Ectodermal cell (in vitro differentiated cells): ENCODE measurements around the gene CHST11.

Experiments
- H3K27ac ChIP-seq: 2 replicates; pipeline ENCODE4 v1.7.0; 2013; ENCODE audit warnings: mild to moderate bottlenecking, low read depth, low read length; ENCODE audit not compliant: insufficient read depth, poor library complexity, severe bottlenecking
- H3K27me3 ChIP-seq: 2 replicates; pipeline ENCODE4 v1.7.0; 2013; ENCODE audit warnings: mild to moderate bottlenecking, low read length; ENCODE audit not compliant: insufficient read depth, control insufficient read depth, poor library complexity, severe bottlenecking
- H3K36me3 ChIP-seq: one replicate; pipeline ENCODE4 v1.7.0; 2013; ENCODE audit warnings: low read length; ENCODE audit not compliant: control insufficient read depth, insufficient read depth
- H3K4me1 ChIP-seq: one replicate; pipeline ENCODE4 v1.7.0; 2013; ENCODE audit warnings: low read length; ENCODE audit not compliant: control insufficient read depth, insufficient read depth
- H3K4me3 ChIP-seq: 2 replicates; pipeline ENCODE4 v1.7.0; 2013; ENCODE audit warnings: low read depth, low read length, control low read depth; ENCODE audit not compliant: insufficient read depth
- H3K9me3 ChIP-seq: 2 replicates; pipeline ENCODE4 v1.7.0; 2013; ENCODE audit warnings: mild to moderate bottlenecking, low read length, moderate library complexity; ENCODE audit not compliant: control insufficient read depth
- WGBS, 2 experiments: methylation state at CpG; one replicate each; pipeline ENCODE4 v1.1.7; 2013; ENCODE audit warnings: missing lambda C conversion rate in 2 of 2; 5-methylcytosine and 5-hydroxymethylcytosine counted together

CHST11 gene

DNA sequence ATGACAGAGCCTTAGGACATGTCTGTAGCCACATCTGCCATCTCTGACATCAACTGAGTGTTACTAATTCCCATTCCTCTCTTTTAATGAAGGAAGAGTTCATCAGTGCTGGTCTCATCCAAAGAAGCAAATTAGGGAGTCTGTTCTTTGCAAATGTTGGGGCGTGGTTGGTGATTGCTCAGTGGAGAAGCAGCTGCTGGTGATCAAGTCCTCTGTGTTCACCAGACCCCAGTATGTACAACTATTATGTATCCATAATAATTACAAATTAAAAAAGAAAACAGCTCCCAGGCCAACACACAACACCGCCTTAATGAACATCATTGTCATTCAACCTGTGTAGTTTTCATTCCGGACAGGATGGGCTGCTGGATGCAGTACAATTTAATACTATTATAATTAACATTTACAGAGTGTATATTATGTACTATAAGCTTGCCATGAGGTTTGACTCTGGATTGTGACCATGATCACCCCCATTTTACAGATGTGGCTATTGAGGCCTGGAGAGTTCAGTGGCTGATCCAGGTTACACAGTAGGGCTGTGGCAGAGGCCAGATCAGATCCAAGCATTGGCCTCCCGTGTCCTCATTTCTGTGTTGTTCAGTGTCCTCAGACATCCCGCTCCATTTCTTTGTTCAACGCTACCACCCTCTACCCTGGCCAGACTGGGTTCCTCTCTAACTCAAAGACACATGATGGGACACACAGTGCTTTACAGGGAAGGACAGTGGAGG is 179.0 kb downstream of the CHST11 start:
- H3K27me3 ChIP-seq, result no peaks in the 10 kb centered on the region
- no peaks in the 10 kb centered on the region for H3K36me3 ChIP-seq
- WGBS, 2 experiments, result 93 to 97% methylated on average over 5 of the region's 6 CpGs

DNA sequence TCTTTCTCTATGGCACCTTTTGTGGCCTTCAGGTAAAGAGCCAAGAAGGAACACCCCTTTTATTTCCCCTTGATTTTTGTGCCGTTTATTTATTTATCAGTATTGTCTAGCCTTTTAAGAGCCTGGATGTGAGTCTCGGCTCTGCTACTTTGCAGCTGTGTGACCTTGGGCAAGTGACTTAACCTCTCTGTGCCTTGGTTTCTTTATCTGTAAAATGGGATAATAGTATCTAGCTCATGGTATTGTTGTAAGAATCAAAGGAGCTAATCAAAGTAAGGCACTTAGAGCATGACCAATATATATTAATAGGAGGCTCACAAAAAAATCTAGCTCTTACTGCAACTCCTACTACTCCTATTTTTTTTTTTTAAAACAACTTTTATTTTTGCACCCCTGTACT is 179.7 kb downstream of the CHST11 start:
- Histone ChIP-seq H3K27me3 (no peaks in the 10 kb centered on the region), H3K27ac (no peak overlapping the region), H3K9me3 (no peaks in the 10 kb centered on the region), H3K4me3 (no peak overlapping the region), H3K4me1 (peaks cover 7% of the 10 kb centered on the region), H3K36me3 (no peaks in the 10 kb centered on the region)
- WGBS, 2 experiments, result 98% methylated on average over 2 of the region's 2 CpGs

More for the DNA sequence above, 179.0 kb downstream of the CHST11 start:
- Histone ChIP-seq H3K9me3 (no peaks in the 10 kb centered on the region), H3K27ac (no peak overlapping the region), H3K4me1 (peaks cover 11% of the 10 kb centered on the region), H3K4me3 (no peak overlapping the region)

DNA sequence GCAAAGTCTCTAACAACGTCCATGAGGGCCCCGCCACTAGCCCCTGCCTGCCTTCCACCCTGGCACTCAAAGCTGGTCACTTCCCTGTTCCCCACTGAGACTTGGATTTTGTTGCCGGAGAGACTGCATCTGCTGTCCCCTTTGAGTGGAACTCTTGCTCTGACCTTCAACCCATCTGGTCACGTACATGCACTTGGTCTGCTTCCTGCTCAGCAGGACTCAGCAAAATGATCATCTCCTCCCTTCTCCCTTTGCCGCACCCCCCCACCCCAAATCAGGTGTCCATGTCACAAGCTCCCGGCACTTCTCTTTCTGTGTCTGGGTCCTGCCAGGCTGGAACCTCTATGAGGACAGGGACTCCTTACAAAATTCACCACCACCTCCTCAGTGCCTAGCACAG is 180.9 kb downstream of the CHST11 start:
- Histone ChIP-seq H3K4me1 (peaks cover 2% of the 10 kb centered on the region), H3K27ac (no peak overlapping the region), H3K36me3 (no peaks in the 10 kb centered on the region), H3K9me3 (no peaks in the 10 kb centered on the region), H3K4me3 (no peak overlapping the region), H3K27me3 (no peaks in the 10 kb centered on the region)
- 90 to 91% methylated on average over 6 of the region's 6 CpGs for WGBS, 2 experiments

DNA sequence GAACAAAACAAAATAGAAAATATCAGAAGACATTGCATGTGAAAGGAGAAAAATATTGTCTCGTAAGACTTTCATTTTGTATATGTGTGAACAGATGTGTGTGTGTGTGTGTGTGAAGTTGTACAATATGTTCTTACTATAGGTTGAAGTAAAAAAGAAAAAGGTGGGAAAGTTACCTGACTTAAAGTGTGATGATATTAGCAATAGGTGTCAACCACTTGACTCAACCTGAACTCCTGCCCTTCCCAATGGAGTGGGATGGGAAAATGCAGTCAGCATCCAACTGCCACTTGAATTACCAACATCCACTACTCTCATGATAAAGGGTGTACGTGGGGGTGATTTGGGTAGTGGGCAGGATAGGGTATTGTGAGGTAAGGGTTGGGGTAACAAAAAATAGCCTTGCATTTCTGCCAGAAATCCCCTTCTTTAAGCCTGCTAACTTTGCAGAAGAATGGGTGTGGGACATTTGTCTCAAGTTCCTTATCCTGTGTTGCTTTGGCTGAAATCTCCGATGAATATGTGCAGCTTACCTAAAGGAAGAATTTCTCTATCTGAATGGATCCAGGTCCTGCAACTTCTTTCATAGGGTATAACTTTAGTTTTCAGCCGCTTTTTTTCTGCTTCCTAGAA is 181.6 kb downstream of the CHST11 start:
- H3K4me3 ChIP-seq, result no peak overlapping the region
- H3K9me3 ChIP-seq, result no peaks in the 10 kb centered on the region
- peaks cover 2% of the 10 kb centered on the region for H3K4me1 ChIP-seq
- H3K27me3 ChIP-seq, result no peaks in the 10 kb centered on the region
- WGBS, 2 experiments, result 94 to 95% methylated on average over 3 to 4 of the region's 4 CpGs
- no peaks in the 10 kb centered on the region for H3K36me3 ChIP-seq
- H3K27ac ChIP-seq, result no peak overlapping the region

DNA sequence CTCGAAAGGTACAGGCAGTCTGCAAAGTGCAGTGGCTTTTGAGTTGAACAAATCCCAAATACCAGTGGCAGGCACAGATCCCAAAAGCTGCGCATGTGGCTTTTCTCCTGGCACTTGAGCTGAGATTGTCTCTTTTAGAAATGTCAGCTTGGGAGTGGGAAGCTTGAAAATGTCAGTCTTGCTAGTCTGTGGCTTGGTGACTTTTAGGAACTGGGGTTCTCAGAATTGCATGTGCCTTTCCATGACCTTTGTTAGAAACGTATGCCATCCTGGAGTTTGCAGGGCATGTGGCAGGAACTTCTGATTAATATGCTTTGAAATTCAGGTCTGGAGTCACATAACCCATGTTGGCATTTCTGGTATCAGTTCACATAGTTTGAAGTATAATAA is 182.1 kb downstream of the CHST11 start:
- 92 to 94% methylated on average over 3 of the region's 3 CpGs for WGBS, 2 experiments
- Histone ChIP-seq H3K27ac (no peak overlapping the region), H3K4me1 (peaks cover 2% of the 10 kb centered on the region)

DNA sequence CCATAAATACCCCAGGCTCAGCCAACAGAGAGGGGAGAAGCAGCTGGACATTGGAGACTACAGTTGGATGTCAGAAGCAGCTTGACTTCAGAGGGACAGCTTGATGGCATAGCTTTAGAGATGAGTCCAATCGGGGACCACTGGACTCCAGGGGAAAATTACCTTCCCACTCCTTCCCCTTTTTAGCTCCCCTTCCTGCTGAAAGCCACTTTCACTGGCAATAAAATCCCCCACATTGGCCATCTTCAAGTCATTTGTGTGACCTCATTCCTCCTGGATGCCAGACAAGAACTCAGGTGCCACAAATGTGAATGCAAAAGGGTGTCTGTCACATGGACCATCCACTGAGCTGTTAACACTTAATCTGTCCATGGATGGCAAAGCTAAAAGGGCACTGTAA is 184.2 kb downstream of the CHST11 start:
- H3K27ac ChIP-seq, result no peak overlapping the region
- no peaks in the 10 kb centered on the region for H3K36me3 ChIP-seq
- no peaks in the 10 kb centered on the region for H3K27me3 ChIP-seq
- peaks cover 2% of the 10 kb centered on the region for H3K4me1 ChIP-seq
- no peaks in the 10 kb centered on the region for H3K9me3 ChIP-seq
- 96 to 97% methylated on average over 1 of the region's 1 CpG for WGBS, 2 experiments
- H3K4me3 ChIP-seq, result no peak overlapping the region

More for the DNA sequence above, 182.1 kb downstream of the CHST11 start:
- Histone ChIP-seq H3K36me3 (no peaks in the 10 kb centered on the region), H3K9me3 (no peaks in the 10 kb centered on the region), H3K4me3 (no peak overlapping the region), H3K27me3 (no peaks in the 10 kb centered on the region)

DNA sequence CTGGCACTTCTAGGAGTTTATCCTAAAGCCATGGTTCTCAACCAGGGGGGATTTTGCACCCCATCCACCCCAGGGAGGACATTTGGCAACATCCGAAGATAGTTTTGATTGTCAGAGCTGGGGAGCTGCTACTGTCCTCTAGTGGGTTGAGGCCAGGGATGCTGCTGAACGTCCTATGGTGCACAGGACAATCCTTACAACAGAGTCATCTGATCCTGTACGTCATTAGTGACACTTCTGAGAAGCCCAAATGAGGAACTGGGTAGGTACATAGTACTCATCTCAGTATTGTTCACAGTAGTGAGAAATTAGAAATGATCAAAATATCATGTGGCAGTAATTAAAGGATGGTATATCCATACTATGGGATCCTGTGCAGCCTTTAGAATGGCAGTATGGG is 185.1 kb downstream of the CHST11 start:
- Histone ChIP-seq H3K4me3 (no peak overlapping the region), H3K27me3 (no peaks in the 10 kb centered on the region), H3K4me1 (peaks cover 2% of the 10 kb centered on the region), H3K9me3 (no peaks in the 10 kb centered on the region), H3K27ac (no peak overlapping the region), H3K36me3 (no peaks in the 10 kb centered on the region)
- 79 to 81% methylated on average over 3 of the region's 3 CpGs for WGBS, 2 experiments

DNA sequence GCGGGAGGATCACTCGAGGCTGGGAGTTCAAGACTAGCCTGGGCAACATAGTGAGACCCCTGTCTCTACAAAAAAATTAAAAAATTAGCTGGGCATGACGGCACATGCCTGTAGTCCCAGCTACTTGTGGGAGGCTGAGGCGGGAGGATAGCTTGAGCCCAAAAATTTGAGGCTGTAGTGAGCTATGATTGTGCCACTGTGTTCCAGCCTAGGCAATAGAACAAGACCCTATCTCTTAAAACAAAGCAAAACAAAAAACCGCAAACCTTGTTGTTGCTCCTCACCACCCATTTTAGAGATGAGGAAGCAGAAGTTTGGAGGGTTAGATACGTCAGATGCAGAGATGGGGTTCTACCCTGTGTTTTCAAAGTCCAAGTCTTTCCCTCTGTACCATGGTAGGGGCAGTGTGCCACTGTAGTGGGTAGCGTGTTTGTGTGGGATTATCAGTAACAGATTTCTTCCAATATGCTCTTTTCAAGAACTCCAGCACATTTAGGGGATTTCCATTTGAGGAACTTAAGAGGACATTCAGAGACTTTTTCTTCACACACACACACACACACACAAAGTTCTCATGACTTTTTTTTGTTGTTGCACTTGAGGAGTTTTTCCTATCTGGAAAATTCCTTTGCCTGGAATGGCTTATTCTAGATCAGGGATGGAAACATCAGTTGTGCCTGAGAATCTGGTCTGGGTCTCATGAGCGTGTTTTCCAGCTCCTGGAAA is 186.5 kb downstream of the CHST11 start:
- H3K27ac ChIP-seq, result no peak overlapping the region
- H3K4me3 ChIP-seq, result no peak overlapping the region
- peaks cover 2% of the 10 kb centered on the region for H3K4me1 ChIP-seq
- 93 to 95% methylated on average over 7 to 8 of the region's 8 CpGs for WGBS, 2 experiments
- H3K36me3 ChIP-seq, result no peaks in the 10 kb centered on the region
- no peaks in the 10 kb centered on the region for H3K27me3 ChIP-seq
- no peaks in the 10 kb centered on the region for H3K9me3 ChIP-seq

DNA sequence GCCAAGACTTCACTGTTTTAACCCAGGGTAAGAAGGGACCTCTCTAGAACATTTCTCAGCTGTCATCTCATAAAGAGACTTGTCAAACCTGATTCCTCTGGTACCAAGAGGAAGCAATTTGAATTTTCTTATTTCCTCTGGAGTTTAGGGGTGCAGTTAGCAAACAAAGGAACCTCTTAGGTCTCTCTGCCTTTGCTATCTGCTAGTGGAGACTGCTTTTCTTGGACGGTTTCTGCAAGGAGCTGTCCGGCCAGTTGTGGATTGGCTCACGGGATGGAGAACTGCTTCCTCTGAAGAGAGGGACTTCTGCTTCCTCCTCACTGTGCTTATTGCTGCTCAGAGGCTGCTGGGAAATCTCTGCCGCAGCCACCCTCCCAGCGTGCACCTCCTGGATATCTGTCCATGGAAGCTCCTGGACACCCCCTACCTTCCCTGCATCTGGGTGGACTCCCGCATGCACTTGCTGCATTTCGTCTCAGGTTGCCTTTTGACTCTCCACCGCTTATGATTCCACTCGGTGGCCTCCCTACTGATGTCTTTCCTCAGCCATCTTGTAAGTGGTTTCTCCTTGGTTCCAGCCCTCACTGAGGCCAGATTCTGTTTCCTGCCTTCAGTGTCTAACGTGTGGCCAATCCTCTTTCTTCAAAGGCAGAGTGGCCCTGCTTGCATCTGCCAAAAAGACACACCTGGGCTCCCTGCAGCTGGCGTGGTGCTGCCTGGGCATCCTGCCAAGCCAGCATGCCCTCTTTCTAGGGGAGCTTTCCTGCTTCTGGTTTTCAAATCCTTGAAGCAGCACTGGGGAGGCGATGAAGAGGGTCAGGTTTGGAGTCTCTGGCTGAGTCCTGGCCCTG is 187.3 kb downstream of the CHST11 start:
- H3K4me3 ChIP-seq, result no peak overlapping the region
- WGBS, 2 experiments, result 91 to 93% methylated on average over 12 of the region's 12 CpGs
- H3K36me3 ChIP-seq, result no peaks in the 10 kb centered on the region
- H3K9me3 ChIP-seq, result no peaks in the 10 kb centered on the region
- H3K27me3 ChIP-seq, result no peaks in the 10 kb centered on the region
- peaks cover 2% of the 10 kb centered on the region for H3K4me1 ChIP-seq
- no peak overlapping the region for H3K27ac ChIP-seq
